Cardiac septum (tissue), 1 donor: ENCODE measurements around the gene MARCO. TPM values are rescaled to one million over a fixed set of nuclear protein-coding genes. Genes with fewer than 3 reads are reported as not detected.

Experiments
- DNase-seq: peaks from one replicate; pipeline ENCODE4 v3.0.0-alpha.2; 2020; ENCODE audit warnings: low spot score
- intact Hi-C: fragments of 100-400 bp; cut with DNase I; formaldehyde crosslinking; loops from one replicate; pipeline ENCODE4 v1.14.0; 2022
- total RNA-seq: library from RNA; stranded (reverse); fragmentation: NEBNext Ultra II Directional; extraction: Animal tissue kit (Norgen Biotek cat#: 25700); gene quantifications from one replicate; pipeline ENCODE4 v1.2.1, GENCODE V29; 2021
- donor health status: DM: no; HTN: no; CAD: no.

Gene MARCO
- total RNA-seq, 1 donor from 2014 or later, result 0.92 TPM

- no peak for DNase-seq
- intact Hi-C loops, result no loop called here
Measured at GRCh38 chr2:118970396-118971135, 28.6 kb downstream of the MARCO start.

- intact Hi-C loops, result no loop called here
- DNase-seq, result no peak
Measured at GRCh38 chr2:118971245-118972122, 29.5 kb downstream of the MARCO start.

- intact Hi-C loops, result no loop called here
Measured at GRCh38 chr2:118973542-118973951, 31.6 kb downstream of the MARCO start.

GRCh38 chr2:118974103-118974993 is 32.4 kb downstream of the MARCO start:
- intact Hi-C loops, result no loop called here

More at GRCh38 chr2:118973542-118973951, 31.6 kb downstream of the MARCO start:
- no peak for DNase-seq

GRCh38 chr2:118975133-118975532 is 33.1 kb downstream of the MARCO start:
- intact Hi-C loops, result no loop called here
- DNase-seq, result no peak

More at GRCh38 chr2:118974103-118974993, 32.4 kb downstream of the MARCO start:
- DNase-seq, result no peak

GRCh38 chr2:118978064-118978463 is 36.1 kb downstream of the MARCO start:
- no peak for DNase-seq
- intact Hi-C loops, result no loop called here

- intact Hi-C loops, result no loop called here
Measured at GRCh38 chr2:118979152-118979861, 37.3 kb downstream of the MARCO start.

GRCh38 chr2:118980022-118980421 is 38.0 kb downstream of the MARCO start:
- DNase-seq, result no peak
- intact Hi-C loops, result no loop called here

More at GRCh38 chr2:118979152-118979861, 37.3 kb downstream of the MARCO start:
- no peak for DNase-seq

GRCh38 chr2:118980573-118980972 is 38.6 kb downstream of the MARCO start:
- intact Hi-C loops, result no loop called here
- DNase-seq, result no peak

GRCh38 chr2:118981632-118982031 is 39.6 kb downstream of the MARCO start:
- intact Hi-C loops, result no loop called here

GRCh38 chr2:118982039-118982438 is 40.0 kb downstream of the MARCO start:
- no peak for DNase-seq
- intact Hi-C loops, result no loop called here

More at GRCh38 chr2:118981632-118982031, 39.6 kb downstream of the MARCO start:
- no peak for DNase-seq

- intact Hi-C loops, result no loop called here
- no peak for DNase-seq
Measured at GRCh38 chr2:118983133-118983532, 41.1 kb downstream of the MARCO start.

GRCh38 chr2:118983915-118984314 is 41.9 kb downstream of the MARCO start:
- intact Hi-C loops, result no loop called here
- no peak for DNase-seq

- DNase-seq, result no peak
- intact Hi-C loops, result no loop called here
Measured at GRCh38 chr2:118986738-118987137, 44.7 kb downstream of the MARCO start.

- peak; percentile 51 for DNase-seq
- intact Hi-C loops, result no loop called here
Measured at GRCh38 chr2:118987886-118988285, 45.9 kb downstream of the MARCO start.

- DNase-seq, result peak; percentile 5
- intact Hi-C loops, result no loop called here
Measured at GRCh38 chr2:118988706-118989105, 46.7 kb downstream of the MARCO start.

GRCh38 chr2:118989481-118989880 is 47.5 kb downstream of the MARCO start:
- no peak for DNase-seq

GRCh38 chr2:118990757-118991545 is 49.0 kb downstream of the MARCO start:
- intact Hi-C loops, result no loop called here
- no peak for DNase-seq

More at GRCh38 chr2:118989481-118989880, 47.5 kb downstream of the MARCO start:
- intact Hi-C loops, result no loop called here
